GM18951 (cell line): ENCODE measurements around the gene TEC.

Experiments
- POLR2A ChIP-seq: IDR thresholded peaks from 4 replicates; pipeline ENCODE4 v1.6.1; 2011; ENCODE audit warnings: mild to moderate bottlenecking; ENCODE audit not compliant: insufficient read length, insufficient read depth; ENCODE audit errors: extremely low read depth
- in situ Hi-C: fragments of 300-500 bp; cut with MboI; formaldehyde crosslinking; loops from one replicate; pipeline ENCODE4 v1.12.0; 2022; ENCODE audit warnings: low sequenced_read_pairs, mixed read lengths, inconsistent platforms; ENCODE audit not compliant: unreplicated experiment

TEC gene

GRCh38 chr4:48255959-48256342 lies 13.7 kb downstream of the TEC start:
- in situ Hi-C loops, result no loop called here
- no peak for TF ChIP-seq POLR2A

GRCh38 chr4:48255072-48255958 lies 14.3 kb downstream of the TEC start:
- no peak for TF ChIP-seq POLR2A
- in situ Hi-C loops, result no loop called here

GRCh38 chr4:48254381-48255071 lies 15.1 kb downstream of the TEC start:
- no peak for TF ChIP-seq POLR2A

GRCh38 chr4:48252313-48252712 lies 17.3 kb downstream of the TEC start:
- in situ Hi-C loops, result no loop called here
- TF ChIP-seq POLR2A, result no peak

More at GRCh38 chr4:48254381-48255071, 15.1 kb downstream of the TEC start:
- in situ Hi-C loops, result no loop called here

GRCh38 chr4:48250980-48251379 lies 18.7 kb downstream of the TEC start:
- TF ChIP-seq POLR2A, result no peak
- in situ Hi-C loops, result no loop called here

GRCh38 chr4:48250343-48250742 lies 19.3 kb downstream of the TEC start:
- no peak for TF ChIP-seq POLR2A
- in situ Hi-C loops, result no loop called here

GRCh38 chr4:48249378-48249777 lies 20.3 kb downstream of the TEC start:
- in situ Hi-C loops, result no loop called here
- TF ChIP-seq POLR2A, result no peak

GRCh38 chr4:48248559-48248953 lies 21.1 kb downstream of the TEC start:
- TF ChIP-seq POLR2A, result no peak
- in situ Hi-C loops, result no loop called here

- in situ Hi-C loops, result no loop called here
- TF ChIP-seq POLR2A, result no peak
These were observed 21.6 kb downstream of the TEC start for GRCh38 chr4:48247878-48248558.

- TF ChIP-seq POLR2A, result no peak
- in situ Hi-C loops, result no loop called here
These were observed 22.3 kb downstream of the TEC start for GRCh38 chr4:48247142-48247877.

GRCh38 chr4:48244665-48245064 lies 25.0 kb downstream of the TEC start:
- no peak for TF ChIP-seq POLR2A

GRCh38 chr4:48243887-48244286 lies 25.8 kb downstream of the TEC start:
- in situ Hi-C loops, result no loop called here
- TF ChIP-seq POLR2A, result no peak

More at GRCh38 chr4:48244665-48245064, 25.0 kb downstream of the TEC start:
- in situ Hi-C loops, result no loop called here

- no peak for TF ChIP-seq POLR2A
- in situ Hi-C loops, result no loop called here
These were observed 26.2 kb downstream of the TEC start for GRCh38 chr4:48243429-48243828.
